Suprapubic skin (tissue), 4 donors: ENCODE measurements around the gene AMH.

Experiments
- CTCF ChIP-seq, 2 donors: fragments of 200-600 bp in 1 of 2; fragments of 450-650 bp in 1 of 2; sonication (generic) in 1 of 2; IDR thresholded peaks; one replicate each; pipeline ENCODE4 v1.5.1; 2016 to 2019; ENCODE audit warnings: antibody characterized with exemption in 2 of 2, mild to moderate bottlenecking in 1 of 2, moderate library complexity in 1 of 2
- EP300 ChIP-seq: sonication (generic); formaldehyde crosslinking; IDR thresholded peaks from one replicate; pipeline ENCODE4 v1.6.1; 2017; ENCODE audit warnings: antibody characterized with exemption
- POLR2AphosphoS5 ChIP-seq, 3 donors: sonication (generic); formaldehyde crosslinking; IDR thresholded peaks; one replicate each; pipeline ENCODE4 v1.6.1; 2017; ENCODE audit warnings: antibody characterized with exemption in 3 of 3

GRCh38 chr19:2244486-2244885, 4.6 kb upstream of the AMH start:
- TF ChIP-seq CTCF (IDR thresholded peaks at IDR 0.05) (no peak), POLR2AphosphoS5 (IDR thresholded peaks at IDR 0.05) (no peak), EP300 (no peak)
